ENCODE measurements around the gene TULP3. TPM values are rescaled to one million over a fixed set of nuclear protein-coding genes. Genes with fewer than 3 reads are reported as not detected.

TULP3 gene
- polyA plus RNA-seq, 4 donors, result 3.1 to 10.5 (median 5.5) TPM

- Histone ChIP-seq H3K36me3 (ENCODE audit: control insufficient read depth in 3 of 3, insufficient read depth in 2 of 3, low read depth in 1 of 3, low read length in 3 of 3) (no peaks in the 10 kb centered on the region), H3K4me1 (ENCODE audit: control insufficient read depth in 3 of 3, insufficient read depth in 2 of 3, low read depth in 1 of 3, low read length in 2 of 3) (no peaks in the 10 kb centered on the region), H3K27ac (ENCODE audit: low read depth in 1 of 3, low read length in 2 of 3) (no peak overlapping the region), H3K27me3 (ENCODE audit: control insufficient read depth in 3 of 3, insufficient read depth in 3 of 3, low read length in 3 of 3) (no peaks in the 10 kb centered on the region), H3K4me3 (ENCODE audit: low read depth in 1 of 3, low read length in 3 of 3) (no peak overlapping the region), H3K9me3 (ENCODE audit: control insufficient read depth in 2 of 2, insufficient read depth in 1 of 2, low read depth in 1 of 2, low read length in 1 of 2) (no peaks in the 10 kb centered on the region)
- FAIRE-seq (no peak), DNase-seq (no peak)
- WGBS, 3 donors, result 71 to 82% (median 79%) methylated on average over 2 of the region's 2 CpGs
Observed at GRCh38 chr12:2895511-2895910, 4.8 kb downstream of the TULP3 start.

GRCh38 chr12:2897418-2897817 lies 6.7 kb downstream of the TULP3 start:
- no peaks in the 10 kb centered on the region for H3K4me1 ChIP-seq (ENCODE audit: control insufficient read depth in 3 of 3, insufficient read depth in 2 of 3, low read depth in 1 of 3, low read length in 2 of 3)
- H3K4me3 ChIP-seq (ENCODE audit: low read depth in 1 of 3, low read length in 3 of 3), result no peak overlapping the region
- 94 to 99% (median 95%) methylated on average over 5 of the region's 5 CpGs for WGBS, 3 donors
- FAIRE-seq (no peak), DNase-seq (no peak)
- no peaks in the 10 kb centered on the region for H3K36me3 ChIP-seq (ENCODE audit: control insufficient read depth in 3 of 3, insufficient read depth in 2 of 3, low read depth in 1 of 3, low read length in 3 of 3)
- H3K27me3 ChIP-seq (ENCODE audit: control insufficient read depth in 3 of 3, insufficient read depth in 3 of 3, low read length in 3 of 3), result no peaks in the 10 kb centered on the region
- no peaks in the 10 kb centered on the region for H3K9me3 ChIP-seq (ENCODE audit: control insufficient read depth in 2 of 2, insufficient read depth in 1 of 2, low read depth in 1 of 2, low read length in 1 of 2)
- H3K27ac ChIP-seq (ENCODE audit: low read depth in 1 of 3, low read length in 2 of 3), result no peak overlapping the region

- Histone ChIP-seq H3K36me3 (ENCODE audit: control insufficient read depth in 3 of 3, insufficient read depth in 2 of 3, low read depth in 1 of 3, low read length in 3 of 3) (no peaks in the 10 kb centered on the region), H3K27ac (ENCODE audit: low read depth in 1 of 3, low read length in 2 of 3) (no peak overlapping the region), H3K9me3 (ENCODE audit: control insufficient read depth in 2 of 2, insufficient read depth in 1 of 2, low read depth in 1 of 2, low read length in 1 of 2) (no peaks in the 10 kb centered on the region), H3K4me3 (ENCODE audit: low read depth in 1 of 3, low read length in 3 of 3) (no peak overlapping the region), H3K27me3 (ENCODE audit: control insufficient read depth in 3 of 3, insufficient read depth in 3 of 3, low read length in 3 of 3) (no peaks in the 10 kb centered on the region), H3K4me1 (ENCODE audit: control insufficient read depth in 3 of 3, insufficient read depth in 2 of 3, low read depth in 1 of 3, low read length in 2 of 3) (no peaks in the 10 kb centered on the region)
- no peak for DNase-seq
- no peak for FAIRE-seq
- 93 to 96% (median 93%) methylated on average over 8 of the region's 8 CpGs for WGBS, 3 donors
Observed at GRCh38 chr12:2900642-2901041, 10.0 kb downstream of the TULP3 start.

GRCh38 chr12:2902272-2902880 lies 11.7 kb downstream of the TULP3 start:
- 32 to 44% (median 41%) methylated on average over 4 of the region's 4 CpGs for WGBS, 3 donors
- H3K27me3 ChIP-seq (ENCODE audit: control insufficient read depth in 3 of 3, insufficient read depth in 3 of 3, low read length in 3 of 3), result no peaks in the 10 kb centered on the region
- DNase-seq (no peak), FAIRE-seq (no peak)
- no peak overlapping the region for H3K4me3 ChIP-seq (ENCODE audit: low read depth in 1 of 3, low read length in 3 of 3)
- no peak overlapping the region for H3K27ac ChIP-seq (ENCODE audit: low read depth in 1 of 3, low read length in 2 of 3)
- no peaks in the 10 kb centered on the region for H3K9me3 ChIP-seq (ENCODE audit: control insufficient read depth in 2 of 2, insufficient read depth in 1 of 2, low read depth in 1 of 2, low read length in 1 of 2)
- no peaks in the 10 kb centered on the region for H3K36me3 ChIP-seq (ENCODE audit: control insufficient read depth in 3 of 3, insufficient read depth in 2 of 3, low read depth in 1 of 3, low read length in 3 of 3)
- no peaks in the 10 kb centered on the region for H3K4me1 ChIP-seq (ENCODE audit: control insufficient read depth in 3 of 3, insufficient read depth in 2 of 3, low read depth in 1 of 3, low read length in 2 of 3)

- H3K27me3 ChIP-seq (ENCODE audit: control insufficient read depth in 3 of 3, insufficient read depth in 3 of 3, low read length in 3 of 3), result no peaks in the 10 kb centered on the region
- 94 to 97% (median 95%) methylated on average over 2 of the region's 2 CpGs for WGBS, 3 donors
- no peaks in the 10 kb centered on the region for H3K9me3 ChIP-seq (ENCODE audit: control insufficient read depth in 2 of 2, insufficient read depth in 1 of 2, low read depth in 1 of 2, low read length in 1 of 2)
- no peak overlapping the region for H3K4me3 ChIP-seq (ENCODE audit: low read depth in 1 of 3, low read length in 3 of 3)
- FAIRE-seq, result no peak
- H3K36me3 ChIP-seq (ENCODE audit: control insufficient read depth in 3 of 3, insufficient read depth in 2 of 3, low read depth in 1 of 3, low read length in 3 of 3), result no peaks in the 10 kb centered on the region
- H3K27ac ChIP-seq (ENCODE audit: low read depth in 1 of 3, low read length in 2 of 3), result no peak overlapping the region
- H3K4me1 ChIP-seq (ENCODE audit: control insufficient read depth in 3 of 3, insufficient read depth in 2 of 3, low read depth in 1 of 3, low read length in 2 of 3), result no peaks in the 10 kb centered on the region
- no peak for DNase-seq
Observed at GRCh38 chr12:2904260-2904659, 13.6 kb downstream of the TULP3 start.

- 93 to 97% (median 95%) methylated on average over 3 of the region's 3 CpGs for WGBS, 3 donors
- no peak for DNase-seq
- no peak overlapping the region for H3K27ac ChIP-seq (ENCODE audit: low read depth in 1 of 3, low read length in 2 of 3)
- FAIRE-seq, result no peak
- H3K36me3 ChIP-seq (ENCODE audit: control insufficient read depth in 3 of 3, insufficient read depth in 2 of 3, low read depth in 1 of 3, low read length in 3 of 3), result peaks cover 0 to 10% (median 2%) of the 10 kb centered on the region in 3 donors
- no peaks in the 10 kb centered on the region for H3K27me3 ChIP-seq (ENCODE audit: control insufficient read depth in 3 of 3, insufficient read depth in 3 of 3, low read length in 3 of 3)
- no peak overlapping the region for H3K4me3 ChIP-seq (ENCODE audit: low read depth in 1 of 3, low read length in 3 of 3)
- no peaks in the 10 kb centered on the region for H3K4me1 ChIP-seq (ENCODE audit: control insufficient read depth in 3 of 3, insufficient read depth in 2 of 3, low read depth in 1 of 3, low read length in 2 of 3)
- H3K9me3 ChIP-seq (ENCODE audit: control insufficient read depth in 2 of 2, insufficient read depth in 1 of 2, low read depth in 1 of 2, low read length in 1 of 2), result no peaks in the 10 kb centered on the region
Observed at GRCh38 chr12:2912216-2912575, 21.5 kb downstream of the TULP3 start.

- no peak for FAIRE-seq
- DNase-seq, result no peak
- H3K27me3 ChIP-seq (ENCODE audit: control insufficient read depth in 3 of 3, insufficient read depth in 3 of 3, low read length in 3 of 3), result no peaks in the 10 kb centered on the region
- no peaks in the 10 kb centered on the region for H3K4me1 ChIP-seq (ENCODE audit: control insufficient read depth in 3 of 3, insufficient read depth in 2 of 3, low read depth in 1 of 3, low read length in 2 of 3)
- H3K27ac ChIP-seq (ENCODE audit: low read depth in 1 of 3, low read length in 2 of 3), result no peak overlapping the region
- peaks cover 0 to 19% (median 2%) of the 10 kb centered on the region in 3 donors for H3K36me3 ChIP-seq (ENCODE audit: control insufficient read depth in 3 of 3, insufficient read depth in 2 of 3, low read depth in 1 of 3, low read length in 3 of 3)
- 69 to 91% (median 90%) methylated on average over 2 of the region's 2 CpGs for WGBS, 3 donors
- no peak overlapping the region for H3K4me3 ChIP-seq (ENCODE audit: low read depth in 1 of 3, low read length in 3 of 3)
- no peaks in the 10 kb centered on the region for H3K9me3 ChIP-seq (ENCODE audit: control insufficient read depth in 2 of 2, insufficient read depth in 1 of 2, low read depth in 1 of 2, low read length in 1 of 2)
Observed at GRCh38 chr12:2919249-2919648, 28.6 kb downstream of the TULP3 start.

- H3K27ac ChIP-seq (ENCODE audit: low read depth in 1 of 3, low read length in 2 of 3), result no peak overlapping the region
- no peak for DNase-seq
- H3K36me3 ChIP-seq (ENCODE audit: control insufficient read depth in 3 of 3, insufficient read depth in 2 of 3, low read depth in 1 of 3, low read length in 3 of 3), result peaks cover 0 to 24% (median 2%) of the 10 kb centered on the region in 3 donors
- H3K4me1 ChIP-seq (ENCODE audit: control insufficient read depth in 3 of 3, insufficient read depth in 2 of 3, low read depth in 1 of 3, low read length in 2 of 3), result no peaks in the 10 kb centered on the region
- no peaks in the 10 kb centered on the region for H3K27me3 ChIP-seq (ENCODE audit: control insufficient read depth in 3 of 3, insufficient read depth in 3 of 3, low read length in 3 of 3)
- FAIRE-seq, result no peak
- 94 to 98% (median 95%) methylated on average over 2 of the region's 2 CpGs for WGBS, 3 donors
- no peaks in the 10 kb centered on the region for H3K9me3 ChIP-seq (ENCODE audit: control insufficient read depth in 2 of 2, insufficient read depth in 1 of 2, low read depth in 1 of 2, low read length in 1 of 2)
- no peak overlapping the region for H3K4me3 ChIP-seq (ENCODE audit: low read depth in 1 of 3, low read length in 3 of 3)
Observed at GRCh38 chr12:2922329-2922728, 31.6 kb downstream of the TULP3 start.

GRCh38 chr12:2923057-2923456 lies 32.4 kb downstream of the TULP3 start:
- Histone ChIP-seq H3K27me3 (ENCODE audit: control insufficient read depth in 3 of 3, insufficient read depth in 3 of 3, low read length in 3 of 3) (no peaks in the 10 kb centered on the region), H3K27ac (ENCODE audit: low read depth in 1 of 3, low read length in 2 of 3) (no peak overlapping the region), H3K4me1 (ENCODE audit: control insufficient read depth in 3 of 3, insufficient read depth in 2 of 3, low read depth in 1 of 3, low read length in 2 of 3) (no peaks in the 10 kb centered on the region), H3K9me3 (ENCODE audit: control insufficient read depth in 2 of 2, insufficient read depth in 1 of 2, low read depth in 1 of 2, low read length in 1 of 2) (no peaks in the 10 kb centered on the region), H3K4me3 (ENCODE audit: low read depth in 1 of 3, low read length in 3 of 3) (no peak overlapping the region), H3K36me3 (ENCODE audit: control insufficient read depth in 3 of 3, insufficient read depth in 2 of 3, low read depth in 1 of 3, low read length in 3 of 3) (peaks cover 0 to 24% (median 2%) of the 10 kb centered on the region in 3 donors)
- no peak for DNase-seq
- WGBS, 3 donors, result 96 to 99% (median 97%) methylated on average over 9 of the region's 9 CpGs
- FAIRE-seq, result no peak
